H1 (cell line): ENCODE data around the gene C2CD4A. TPM values are rescaled to one million over a fixed set of nuclear protein-coding genes. Genes with fewer than 3 reads are reported as not detected.

Experiments
- ASH2L ChIP-seq: fragments of 200-600, 300-600 bp; sonication (generic); IDR thresholded peaks from one replicate; pipeline ENCODE4 v1.7.1; 2017; ENCODE audit warnings: low read length
- CBX5 ChIP-seq: fragments of 300-800, 300-1000 bp; sonication (generic); IDR thresholded peaks from 2 replicates; pipeline ENCODE4 v1.7.1; 2016; ENCODE audit warnings: antibody characterized with exemption, low read length, low read depth
- CEBPB ChIP-seq: IDR thresholded peaks from 2 replicates; pipeline ENCODE4 v1.6.1; 2012; ENCODE audit warnings: low read depth, low read length
- CHD1 ChIP-seq: IDR thresholded peaks from 2 replicates; pipeline ENCODE4 v1.6.1; 2012; ENCODE audit warnings: low read depth, low read length, improper control_type of control experiment
- SP2 ChIP-seq: IDR thresholded peaks from 2 replicates; pipeline ENCODE4 v1.6.1; 2012; ENCODE audit warnings: mild to moderate bottlenecking, low read length, inconsistent platforms
- TBP ChIP-seq: IDR thresholded peaks from 2 replicates; pipeline ENCODE4 v1.6.1; 2011; ENCODE audit warnings: low read depth, low read length, improper control_type of control experiment
- polyA plus RNA-seq, 7 experiments: library from polyadenylated mRNA; depleted of rRNA in 3 of 7; stranded (reverse) in 5 of 7; unstranded in 2 of 7; fragments of >200 nt in 5 of 7; fragments of 200-250 nt in 2 of 7; gene quantifications; 1 replicate in 5 of 7; 2 replicates in 1 of 7; 4 replicates in 1 of 7; pipeline versions ENCODE4 v1.2.1 to v1.2.3, GENCODE V29; 2011 to 2013; ENCODE audit warnings: missing spikeins in 2 of 7, mixed read lengths in 2 of 7
- total RNA-seq: library from RNA; stranded (reverse); fragmentation: NEBNext Ultra II Directional; extraction: Animal tissue kit (Norgen Biotek cat#: 25700); gene quantifications from 2 replicates; pipeline ENCODE4 v1.2.1, GENCODE V29; 2021
- TF ChIP-seq, protein P1 (sequence below): fragments of 300-600 bp; sonication (generic); IDR thresholded peaks from 2 replicates; pipeline ENCODE4 v1.7.1; 2012; ENCODE audit warnings: low read length, moderate library complexity, mild to moderate bottlenecking, inconsistent platforms; ENCODE audit not compliant: insufficient replicate concordance
- TF ChIP-seq, protein P2 (sequence below): IDR thresholded peaks from 2 replicates; pipeline ENCODE4 v1.6.1; 2012; ENCODE audit warnings: inconsistent platforms

C2CD4A gene
- total and polyA plus RNA-seq, 2 of the 8 experiments (the other 6 are each of a cell fraction or from before 2014, with no cell fraction given) = not detected

DNA sequence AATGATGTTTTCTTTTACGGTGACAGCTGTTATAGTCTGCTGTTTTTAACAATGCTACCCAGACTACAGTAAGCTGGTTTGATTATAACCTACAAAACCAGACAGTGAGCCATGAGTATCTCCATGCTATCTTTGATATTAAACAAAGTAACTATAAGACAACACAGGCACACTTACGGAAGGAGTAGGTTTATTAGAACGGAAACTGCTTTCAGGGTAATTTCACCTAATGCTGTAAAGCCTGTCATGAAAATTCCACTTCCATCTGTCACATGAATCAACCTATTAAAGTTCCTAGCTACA, 39.6 kb upstream of the C2CD4A start (continued):
- TF ChIP-seq, protein P1, sequence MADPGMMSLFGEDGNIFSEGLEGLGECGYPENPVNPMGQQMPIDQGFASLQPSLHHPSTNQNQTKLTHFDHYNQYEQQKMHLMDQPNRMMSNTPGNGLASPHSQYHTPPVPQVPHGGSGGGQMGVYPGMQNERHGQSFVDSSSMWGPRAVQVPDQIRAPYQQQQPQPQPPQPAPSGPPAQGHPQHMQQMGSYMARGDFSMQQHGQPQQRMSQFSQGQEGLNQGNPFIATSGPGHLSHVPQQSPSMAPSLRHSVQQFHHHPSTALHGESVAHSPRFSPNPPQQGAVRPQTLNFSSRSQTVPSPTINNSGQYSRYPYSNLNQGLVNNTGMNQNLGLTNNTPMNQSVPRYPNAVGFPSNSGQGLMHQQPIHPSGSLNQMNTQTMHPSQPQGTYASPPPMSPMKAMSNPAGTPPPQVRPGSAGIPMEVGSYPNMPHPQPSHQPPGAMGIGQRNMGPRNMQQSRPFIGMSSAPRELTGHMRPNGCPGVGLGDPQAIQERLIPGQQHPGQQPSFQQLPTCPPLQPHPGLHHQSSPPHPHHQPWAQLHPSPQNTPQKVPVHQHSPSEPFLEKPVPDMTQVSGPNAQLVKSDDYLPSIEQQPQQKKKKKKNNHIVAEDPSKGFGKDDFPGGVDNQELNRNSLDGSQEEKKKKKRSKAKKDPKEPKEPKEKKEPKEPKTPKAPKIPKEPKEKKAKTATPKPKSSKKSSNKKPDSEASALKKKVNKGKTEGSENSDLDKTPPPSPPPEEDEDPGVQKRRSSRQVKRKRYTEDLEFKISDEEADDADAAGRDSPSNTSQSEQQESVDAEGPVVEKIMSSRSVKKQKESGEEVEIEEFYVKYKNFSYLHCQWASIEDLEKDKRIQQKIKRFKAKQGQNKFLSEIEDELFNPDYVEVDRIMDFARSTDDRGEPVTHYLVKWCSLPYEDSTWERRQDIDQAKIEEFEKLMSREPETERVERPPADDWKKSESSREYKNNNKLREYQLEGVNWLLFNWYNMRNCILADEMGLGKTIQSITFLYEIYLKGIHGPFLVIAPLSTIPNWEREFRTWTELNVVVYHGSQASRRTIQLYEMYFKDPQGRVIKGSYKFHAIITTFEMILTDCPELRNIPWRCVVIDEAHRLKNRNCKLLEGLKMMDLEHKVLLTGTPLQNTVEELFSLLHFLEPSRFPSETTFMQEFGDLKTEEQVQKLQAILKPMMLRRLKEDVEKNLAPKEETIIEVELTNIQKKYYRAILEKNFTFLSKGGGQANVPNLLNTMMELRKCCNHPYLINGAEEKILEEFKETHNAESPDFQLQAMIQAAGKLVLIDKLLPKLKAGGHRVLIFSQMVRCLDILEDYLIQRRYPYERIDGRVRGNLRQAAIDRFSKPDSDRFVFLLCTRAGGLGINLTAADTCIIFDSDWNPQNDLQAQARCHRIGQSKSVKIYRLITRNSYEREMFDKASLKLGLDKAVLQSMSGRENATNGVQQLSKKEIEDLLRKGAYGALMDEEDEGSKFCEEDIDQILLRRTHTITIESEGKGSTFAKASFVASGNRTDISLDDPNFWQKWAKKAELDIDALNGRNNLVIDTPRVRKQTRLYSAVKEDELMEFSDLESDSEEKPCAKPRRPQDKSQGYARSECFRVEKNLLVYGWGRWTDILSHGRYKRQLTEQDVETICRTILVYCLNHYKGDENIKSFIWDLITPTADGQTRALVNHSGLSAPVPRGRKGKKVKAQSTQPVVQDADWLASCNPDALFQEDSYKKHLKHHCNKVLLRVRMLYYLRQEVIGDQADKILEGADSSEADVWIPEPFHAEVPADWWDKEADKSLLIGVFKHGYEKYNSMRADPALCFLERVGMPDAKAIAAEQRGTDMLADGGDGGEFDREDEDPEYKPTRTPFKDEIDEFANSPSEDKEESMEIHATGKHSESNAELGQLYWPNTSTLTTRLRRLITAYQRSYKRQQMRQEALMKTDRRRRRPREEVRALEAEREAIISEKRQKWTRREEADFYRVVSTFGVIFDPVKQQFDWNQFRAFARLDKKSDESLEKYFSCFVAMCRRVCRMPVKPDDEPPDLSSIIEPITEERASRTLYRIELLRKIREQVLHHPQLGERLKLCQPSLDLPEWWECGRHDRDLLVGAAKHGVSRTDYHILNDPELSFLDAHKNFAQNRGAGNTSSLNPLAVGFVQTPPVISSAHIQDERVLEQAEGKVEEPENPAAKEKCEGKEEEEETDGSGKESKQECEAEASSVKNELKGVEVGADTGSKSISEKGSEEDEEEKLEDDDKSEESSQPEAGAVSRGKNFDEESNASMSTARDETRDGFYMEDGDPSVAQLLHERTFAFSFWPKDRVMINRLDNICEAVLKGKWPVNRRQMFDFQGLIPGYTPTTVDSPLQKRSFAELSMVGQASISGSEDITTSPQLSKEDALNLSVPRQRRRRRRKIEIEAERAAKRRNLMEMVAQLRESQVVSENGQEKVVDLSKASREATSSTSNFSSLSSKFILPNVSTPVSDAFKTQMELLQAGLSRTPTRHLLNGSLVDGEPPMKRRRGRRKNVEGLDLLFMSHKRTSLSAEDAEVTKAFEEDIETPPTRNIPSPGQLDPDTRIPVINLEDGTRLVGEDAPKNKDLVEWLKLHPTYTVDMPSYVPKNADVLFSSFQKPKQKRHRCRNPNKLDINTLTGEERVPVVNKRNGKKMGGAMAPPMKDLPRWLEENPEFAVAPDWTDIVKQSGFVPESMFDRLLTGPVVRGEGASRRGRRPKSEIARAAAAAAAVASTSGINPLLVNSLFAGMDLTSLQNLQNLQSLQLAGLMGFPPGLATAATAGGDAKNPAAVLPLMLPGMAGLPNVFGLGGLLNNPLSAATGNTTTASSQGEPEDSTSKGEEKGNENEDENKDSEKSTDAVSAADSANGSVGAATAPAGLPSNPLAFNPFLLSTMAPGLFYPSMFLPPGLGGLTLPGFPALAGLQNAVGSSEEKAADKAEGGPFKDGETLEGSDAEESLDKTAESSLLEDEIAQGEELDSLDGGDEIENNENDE = no peak
- TF ChIP-seq ASH2L = no peak
- no peak for TF ChIP-seq CEBPB
- no peak for TF ChIP-seq CBX5
- TF ChIP-seq TBP = no peak
- TF ChIP-seq, protein P2, sequence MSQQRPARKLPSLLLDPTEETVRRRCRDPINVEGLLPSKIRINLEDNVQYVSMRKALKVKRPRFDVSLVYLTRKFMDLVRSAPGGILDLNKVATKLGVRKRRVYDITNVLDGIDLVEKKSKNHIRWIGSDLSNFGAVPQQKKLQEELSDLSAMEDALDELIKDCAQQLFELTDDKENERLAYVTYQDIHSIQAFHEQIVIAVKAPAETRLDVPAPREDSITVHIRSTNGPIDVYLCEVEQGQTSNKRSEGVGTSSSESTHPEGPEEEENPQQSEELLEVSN = no peak
- TF ChIP-seq SP2 = no peak
- no peak for TF ChIP-seq CHD1
